SK-N-MC (cell line): ENCODE results near the gene TMEM255A.

Source experiments
- EZH2 ChIP-seq: fragments of 200-600 bp; sonication (generic); IDR thresholded peaks from one replicate; pipeline ENCODE4 v1.6.1; 2017; ENCODE audit warnings: antibody characterized with exemption
- POLR2AphosphoS5 ChIP-seq: IDR thresholded peaks from 2 replicates; pipeline ENCODE4 v1.6.1; 2012; ENCODE audit warnings: mild to moderate bottlenecking, low read depth, low read length, borderline replicate concordance

GRCh38 chrX:120334603-120335002, 23.3 kb upstream of the TMEM255A start:
- TF ChIP-seq EZH2 (no peak), POLR2AphosphoS5 (no peak)
